NCI-H1930 (cell line): ENCODE measurements around the gene RBMS1.

Experiments used
- DNase-seq, 2 experiments: peaks; one replicate each; lab custom pipeline; 2025; lab: John Stamatoyannopoulos, UW

RBMS1 gene

GRCh38 chr2:160277151-160277550 lies 216.5 kb downstream of the RBMS1 start:
- no peak for DNase-seq

DNA sequence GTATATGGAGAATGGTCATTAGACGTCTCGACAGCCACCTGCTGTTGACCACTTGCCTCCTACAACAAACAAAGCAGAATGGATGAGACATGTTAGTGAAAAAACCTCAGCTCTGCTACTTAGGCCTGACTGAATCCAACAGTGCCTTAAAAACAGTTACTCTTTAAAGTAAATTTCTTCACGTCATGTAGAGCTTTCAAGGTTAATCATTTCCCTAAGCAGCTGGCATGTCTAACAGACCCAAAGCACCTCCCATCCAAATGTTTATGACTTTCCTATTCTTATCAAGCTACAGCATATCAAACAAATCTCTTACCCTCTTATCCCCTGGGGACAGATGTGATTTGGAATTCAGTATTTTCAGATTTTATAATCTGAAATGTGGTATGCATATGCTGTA lies 218.0 kb downstream of the RBMS1 start:
- no peak for DNase-seq

GRCh38 chr2:160271171-160272086 lies 222.2 kb downstream of the RBMS1 start:
- no peak for DNase-seq

DNA sequence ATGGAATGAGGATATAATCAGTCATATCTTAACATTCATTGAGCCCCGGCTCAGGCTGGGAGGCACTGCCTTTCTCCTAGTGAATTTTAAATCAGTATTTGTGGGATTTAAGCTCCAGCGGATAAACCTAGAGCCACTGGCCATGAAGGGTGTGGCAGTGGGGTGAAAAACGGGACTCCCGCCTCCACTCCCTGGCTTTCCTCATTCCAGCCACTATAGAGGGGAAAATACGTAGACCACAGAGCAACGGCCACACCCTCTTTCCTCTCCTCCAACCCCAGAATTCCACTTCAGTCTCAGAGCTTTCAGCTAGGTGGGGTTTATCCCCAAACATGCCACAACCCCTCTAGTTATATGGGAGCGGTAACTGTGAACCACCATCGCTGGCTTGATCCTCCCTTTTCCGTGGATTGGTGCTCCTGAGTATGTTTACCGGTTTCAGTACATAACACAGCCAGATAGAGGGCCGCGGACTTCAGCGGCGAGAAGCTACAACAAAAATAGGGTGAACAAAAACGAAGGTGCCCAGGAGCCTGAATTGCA lies 223.0 kb downstream of the RBMS1 start:
- no peak for DNase-seq

DNA sequence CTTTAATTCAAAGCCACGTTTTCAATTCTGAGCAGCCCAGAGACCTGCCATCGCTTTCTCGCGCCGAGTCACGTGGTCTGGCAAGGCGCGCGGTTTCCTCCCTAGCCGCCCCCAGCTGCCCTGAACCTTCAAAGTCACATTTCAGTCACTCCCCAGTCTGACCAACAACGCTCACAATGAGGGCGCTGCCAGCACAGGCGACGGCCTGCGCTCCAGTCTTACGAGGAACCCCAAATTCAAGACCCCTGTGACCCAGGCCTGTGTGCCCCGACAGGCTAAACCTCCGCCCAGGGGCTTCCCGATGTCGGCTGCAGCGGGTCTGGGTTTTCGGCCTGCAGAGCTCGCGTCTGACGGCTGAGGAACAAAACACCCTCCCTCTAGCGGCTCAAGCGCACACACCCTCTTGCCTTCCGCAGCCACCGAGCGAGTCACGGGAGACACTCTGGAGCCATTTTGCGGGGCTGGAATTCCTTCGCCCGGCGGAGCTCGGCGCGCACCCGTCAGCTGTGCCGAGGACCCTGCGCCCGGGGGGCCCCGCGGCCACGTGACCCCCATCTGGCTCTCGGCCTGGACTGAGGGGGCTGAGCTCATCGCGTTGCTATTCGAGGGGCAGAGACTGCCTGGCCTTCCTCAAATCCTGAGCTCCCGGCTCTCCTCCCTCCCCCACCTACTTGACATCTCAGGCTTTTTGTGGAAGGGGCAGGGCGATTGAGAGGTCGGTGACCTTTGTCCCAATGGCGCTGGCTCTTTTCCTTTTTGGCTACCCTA lies 223.6 kb downstream of the RBMS1 start:
- DNase-seq, result peak; percentile 62 to 73

GRCh38 chr2:160269365-160269764 lies 224.2 kb downstream of the RBMS1 start:
- no peak for DNase-seq

DNA sequence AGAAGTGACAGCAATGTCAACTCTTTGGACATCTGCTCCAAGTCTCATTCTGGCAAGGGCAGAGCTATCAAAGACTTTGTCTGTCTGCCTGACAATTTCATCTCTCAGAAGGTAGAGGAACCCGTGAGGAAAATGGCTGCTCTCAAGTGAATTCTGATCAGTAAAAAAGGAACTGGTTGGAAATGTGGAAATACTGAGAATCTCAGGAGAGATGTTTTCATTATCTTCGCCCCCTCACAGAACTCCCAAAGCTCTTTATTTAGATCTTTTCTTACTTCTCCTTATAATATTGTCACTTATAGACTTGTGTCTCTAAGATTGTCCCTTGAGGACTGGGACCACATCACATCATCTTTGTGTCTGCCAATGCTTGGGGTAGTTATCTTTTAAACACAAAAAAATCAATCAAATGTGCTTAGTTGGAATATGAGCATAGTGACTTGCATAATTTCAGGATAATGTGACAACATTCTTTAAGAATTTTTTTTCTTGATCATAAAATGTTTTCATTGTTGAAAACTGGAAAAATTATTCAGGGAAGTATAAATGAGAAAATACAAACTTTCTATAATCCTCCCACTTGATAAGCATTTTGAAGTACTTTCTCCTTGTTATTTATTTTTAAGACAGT lies 225.3 kb downstream of the RBMS1 start:
- DNase-seq, result no peak

GRCh38 chr2:160267692-160268091 lies 225.9 kb downstream of the RBMS1 start:
- no peak for DNase-seq

- DNase-seq, result no peak
Observed at GRCh38 chr2:160267022-160267421, 226.6 kb downstream of the RBMS1 start.

- DNase-seq, result no peak
Observed at GRCh38 chr2:160266037-160266551, 227.5 kb downstream of the RBMS1 start.

DNA sequence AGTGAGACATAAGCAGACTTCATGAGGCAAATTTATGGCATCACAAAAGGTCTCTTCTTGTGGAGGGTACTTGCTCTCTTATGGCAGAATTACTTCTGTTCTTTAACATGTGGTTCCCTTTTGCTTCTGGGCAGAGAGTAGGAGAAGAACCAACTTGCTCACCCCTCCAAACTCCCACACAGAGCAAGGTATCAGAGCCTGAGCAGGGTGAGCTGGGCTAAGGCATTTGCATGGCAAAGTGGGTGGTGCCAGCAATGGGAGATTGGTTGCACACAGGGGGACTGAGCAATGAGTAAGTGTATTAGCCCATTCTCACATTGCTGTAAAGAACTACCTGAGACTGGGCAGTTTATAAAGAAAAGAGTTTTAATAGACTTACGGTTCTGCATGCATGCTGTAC lies 229.3 kb downstream of the RBMS1 start:
- no peak for DNase-seq

- DNase-seq, result no peak
Observed at GRCh38 chr2:160261732-160262131, 231.9 kb downstream of the RBMS1 start.

DNA sequence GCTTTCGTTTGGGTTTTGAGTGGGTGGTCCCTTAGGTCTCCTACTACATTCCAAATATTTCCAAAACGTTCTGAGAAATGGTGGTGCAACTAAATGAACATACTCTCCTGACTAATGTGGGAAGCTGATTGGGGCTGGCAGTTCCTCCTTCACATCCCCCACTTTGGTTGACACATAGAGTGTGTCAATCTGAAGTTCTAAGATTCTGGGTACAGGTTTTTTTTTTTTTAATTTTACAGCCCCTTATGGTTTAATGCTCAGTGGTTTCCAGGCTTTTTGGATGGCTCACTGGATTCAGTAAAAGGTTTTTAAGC lies 235.2 kb downstream of the RBMS1 start:
- DNase-seq, result no peak

- DNase-seq, result no peak
Observed at GRCh38 chr2:160257743-160258491, 235.7 kb downstream of the RBMS1 start.

DNA sequence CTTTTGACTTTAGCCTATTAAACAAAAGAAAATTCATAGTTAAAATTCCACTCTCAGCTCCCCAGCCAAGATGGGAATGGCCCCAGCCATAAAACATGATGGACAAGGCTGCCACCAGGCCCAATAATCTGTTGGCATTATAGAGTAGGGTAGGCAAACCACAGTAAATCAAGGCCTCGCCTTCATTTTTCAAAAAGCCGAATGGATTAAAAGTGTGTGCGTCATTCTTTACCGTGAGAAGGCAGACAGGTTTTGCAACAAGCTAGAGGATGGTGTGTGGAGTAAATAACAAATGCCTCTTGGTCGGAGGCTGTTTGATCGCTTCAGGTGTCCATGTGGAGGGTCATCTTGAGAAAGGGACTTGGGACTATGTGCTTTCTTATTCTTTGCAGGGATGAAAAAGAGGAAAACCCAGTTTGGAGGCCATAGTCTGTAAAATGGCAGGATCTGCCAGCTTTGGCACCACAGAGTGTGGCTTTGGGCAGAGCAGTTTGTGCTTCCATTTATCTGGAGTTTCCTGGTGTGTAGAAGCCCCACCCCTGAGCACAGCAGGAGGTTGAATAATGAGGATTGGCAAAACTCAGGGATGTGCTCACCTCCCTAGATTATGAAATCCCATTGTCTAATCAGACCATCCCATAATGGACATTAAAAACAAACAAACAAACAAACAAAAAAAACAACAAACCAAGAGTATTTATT lies 236.4 kb downstream of the RBMS1 start:
- no peak for DNase-seq

- no peak for DNase-seq
Observed at GRCh38 chr2:160256507-160256906, 237.1 kb downstream of the RBMS1 start.

- DNase-seq, result no peak
Observed at GRCh38 chr2:160255408-160255807, 238.2 kb downstream of the RBMS1 start.

DNA sequence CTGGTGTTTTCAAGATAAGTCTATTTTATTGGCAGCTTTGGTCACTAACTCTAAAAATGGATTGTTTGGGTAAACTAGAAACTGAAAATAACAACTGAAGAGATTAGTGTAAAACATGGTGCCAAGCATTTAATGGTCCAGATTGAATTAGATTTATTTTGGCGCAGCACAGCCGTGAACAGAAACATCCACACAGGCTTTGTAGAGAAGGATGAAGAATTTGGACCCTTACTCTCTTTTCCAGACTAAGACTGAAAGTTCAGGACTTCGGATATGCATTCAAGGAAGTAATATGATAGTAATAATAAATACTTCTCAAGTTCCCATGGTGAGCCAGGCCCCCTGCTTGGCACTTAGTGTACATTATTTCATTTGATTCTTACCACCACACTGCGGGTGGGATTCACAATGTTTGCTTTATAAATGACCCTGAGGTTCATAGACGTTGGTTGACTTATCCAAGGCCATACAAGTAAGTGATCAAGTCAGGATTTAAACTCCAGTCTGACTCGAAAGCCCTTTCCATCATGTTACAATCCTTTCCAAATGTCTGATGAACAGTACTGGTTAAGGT lies 239.3 kb downstream of the RBMS1 start:
- DNase-seq, result no peak

DNA sequence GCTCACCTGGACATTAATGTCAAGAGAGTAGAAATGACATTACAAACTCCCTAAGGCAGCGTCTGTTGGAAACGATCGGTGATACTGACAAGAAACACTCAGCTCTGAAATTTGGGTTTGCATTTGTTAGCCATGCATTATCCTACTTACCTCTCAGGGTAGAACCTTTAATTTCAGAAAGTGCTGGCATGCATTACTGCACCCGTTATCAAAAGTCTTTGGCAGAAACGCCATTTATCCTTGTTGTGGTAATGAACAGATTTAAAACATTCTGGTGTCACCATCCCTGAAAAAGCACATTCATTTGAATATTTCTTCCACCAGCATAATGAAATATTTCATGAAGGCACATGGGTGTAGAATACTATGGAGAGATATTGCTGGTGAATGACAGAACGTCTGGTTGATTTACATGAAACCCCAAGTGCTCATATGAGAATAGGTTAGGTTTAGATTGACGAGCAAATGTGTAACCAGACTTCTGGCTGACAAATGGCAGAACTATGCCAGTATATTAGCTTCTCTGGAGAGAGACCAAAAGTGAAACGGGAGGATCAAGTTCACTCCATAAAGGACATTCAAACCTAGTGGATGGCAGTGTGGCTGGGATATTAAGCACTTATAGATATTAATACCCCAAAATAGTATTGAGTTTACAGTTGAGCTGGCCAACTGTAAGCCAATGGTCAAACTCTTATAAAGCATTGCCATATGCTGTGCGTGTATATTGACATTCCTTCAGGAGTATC lies 240.0 kb downstream of the RBMS1 start:
- no peak for DNase-seq

GRCh38 chr2:160252900-160253299 lies 240.7 kb downstream of the RBMS1 start:
- no peak for DNase-seq
